Right ventricle myocardium inferior (tissue), 1 donor: Measurements from ENCODE around the gene F7. TPM values are rescaled to one million over a fixed set of nuclear protein-coding genes. Genes with fewer than 3 reads are reported as not detected.
"Not testable (repeated sequence)": the region's sequence is repeated elsewhere in the genome, so short reads cannot be mapped to it uniquely, and the experiment has no call there.

Experiments used
- ATAC-seq: fragments of 200-7000 bp; cut with Tn5 transposase; one replicate; pipeline ENCODE4 v1.9.1; 2020; ENCODE audit warnings: mild to moderate bottlenecking, moderate library complexity
- DNase-seq: peaks from one replicate; pipeline ENCODE4 v3.0.0; 2021; ENCODE audit errors: missing footprints
- intact Hi-C: fragments of 100-400 bp; cut with DNase I; formaldehyde crosslinking; loops from one replicate; pipeline ENCODE4 v1.11.0; 2022
- total RNA-seq: library from RNA; stranded (reverse); fragmentation: NEBNext Ultra II Directional; extraction: Animal tissue kit (Norgen Biotek cat#: 25700); gene quantifications from one replicate; pipeline ENCODE4 v1.2.1, GENCODE V29; 2021
- donor health status: DM: no; HTN: yes; CAD: no; lungs with severe emphysema.

F7 gene
- total RNA-seq, 1 donor from 2014 or later: not detected

- intact Hi-C loops: loop anchor here (10.0 kb wide), 1 partner anchor 239 kb away; no protein-coding TSS in a partner anchor
- ATAC-seq (no peak), DNase-seq (peak; percentile 15)
These were observed 50.5 kb downstream of the F7 start for GRCh38 chr13:113155982-113156655.

- ATAC-seq (no peak), DNase-seq (no peak)
- intact Hi-C loops: loop anchor here (10.0 kb wide), 1 partner anchor 237 kb away; no protein-coding TSS in a partner anchor
These were observed 51.8 kb downstream of the F7 start for GRCh38 chr13:113157206-113157928.

- ATAC-seq (no peak), DNase-seq (no peak)
- intact Hi-C loops: loop anchor here (10.0 kb wide), 1 partner anchor 237 kb away; no protein-coding TSS in a partner anchor
These were observed 52.5 kb downstream of the F7 start, which contains the start of gene PROZ for GRCh38 chr13:113157929-113158747. Gene PROZ (plus strand): TSS chr13:113158648. CDS start chr13:113158661, 13 bp downstream.

- DNase-seq: no peak
- no peak for ATAC-seq
- intact Hi-C loops: loop anchor here (10.0 kb wide), 1 partner anchor 236 kb away; no protein-coding TSS in a partner anchor
These were observed 53.4 kb downstream of the F7 start for GRCh38 chr13:113158946-113159345.

GRCh38 chr13:113159701-113160100 is 54.1 kb downstream of the F7 start:
- ATAC-seq (no peak), DNase-seq (no peak)
- intact Hi-C loops: loop anchor here (10.0 kb wide), 1 partner anchor 235 kb away; no protein-coding TSS in a partner anchor

GRCh38 chr13:113160983-113161382 is 55.4 kb downstream of the F7 start:
- intact Hi-C loops: no loop called here
- ATAC-seq: no peak
- no peak for DNase-seq

GRCh38 chr13:113161433-113161832 is 55.8 kb downstream of the F7 start:
- intact Hi-C loops: no loop called here
- ATAC-seq (no peak), DNase-seq (no peak)

GRCh38 chr13:113161975-113162374 is 56.4 kb downstream of the F7 start:
- ATAC-seq, intact Hi-C loops, DNase-seq: not testable (repeated sequence)

GRCh38 chr13:113162783-113163685 is 57.4 kb downstream of the F7 start:
- intact Hi-C loops: no loop called here
- ATAC-seq: peak; percentile 30
- DNase-seq: no peak

- intact Hi-C loops: no loop called here
- DNase-seq: no peak
- ATAC-seq: peak; percentile 20
These were observed 58.9 kb downstream of the F7 start for GRCh38 chr13:113164492-113164891.

- no peak for DNase-seq
- intact Hi-C loops: no loop called here
- no peak for ATAC-seq
These were observed 60.7 kb downstream of the F7 start for GRCh38 chr13:113166266-113166665.

- DNase-seq (no peak), ATAC-seq (no peak)
- intact Hi-C loops: no loop called here
These were observed 61.1 kb downstream of the F7 start for GRCh38 chr13:113166681-113167080.

- intact Hi-C loops: no loop called here
- DNase-seq (no peak), ATAC-seq (no peak)
These were observed 61.6 kb downstream of the F7 start for GRCh38 chr13:113167155-113167554.

GRCh38 chr13:113167575-113167974 is 62.0 kb downstream of the F7 start:
- intact Hi-C loops: no loop called here
- DNase-seq (no peak), ATAC-seq (no peak)

- ATAC-seq: no peak
- intact Hi-C loops: no loop called here
- DNase-seq: no peak
These were observed 62.6 kb downstream of the F7 start for GRCh38 chr13:113168211-113168610.

- ATAC-seq (peak; percentile 92), DNase-seq (peak; percentile 37)
- intact Hi-C loops: no loop called here
These were observed 64.0 kb downstream of the F7 start for GRCh38 chr13:113169277-113170272.
